PC-9 (cell line): ENCODE measurements around the gene SSBP2.

Source experiments
- EZH2 ChIP-seq: fragments of 200-600 bp; sonication (generic); IDR thresholded peaks from 2 replicates; pipeline ENCODE4 v1.8.0; 2017; ENCODE audit warnings: antibody characterized with exemption, low read depth
- TF ChIP-seq, protein P1 (sequence below): fragments of 200-600 bp; sonication (generic); conservative IDR thresholded peaks from 2 replicates; pipeline ENCODE4 v1.6.1; 2017; ENCODE audit warnings: mixed run types, antibody characterized with exemption, mild to moderate bottlenecking, moderate library complexity

DNA sequence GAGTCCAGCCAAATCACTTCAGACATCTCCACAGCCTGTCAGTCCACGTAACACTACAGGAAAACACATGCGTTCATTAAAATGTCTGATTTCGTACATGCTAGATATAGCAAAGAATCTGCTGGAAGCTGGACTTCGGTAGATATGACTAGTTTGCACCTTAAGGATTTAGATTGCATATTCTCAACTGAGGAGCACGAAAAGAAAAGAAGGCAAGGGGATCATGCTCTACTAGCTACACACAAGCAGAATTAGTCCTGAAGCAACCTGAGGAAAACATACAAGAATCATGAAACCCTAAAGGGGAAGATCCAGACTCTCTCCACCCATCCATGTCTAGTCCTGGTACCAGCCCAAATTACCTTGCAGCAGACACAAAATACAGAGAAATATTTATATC, 36.1 kb upstream of the SSBP2 start:
- TF ChIP-seq, protein P1, sequence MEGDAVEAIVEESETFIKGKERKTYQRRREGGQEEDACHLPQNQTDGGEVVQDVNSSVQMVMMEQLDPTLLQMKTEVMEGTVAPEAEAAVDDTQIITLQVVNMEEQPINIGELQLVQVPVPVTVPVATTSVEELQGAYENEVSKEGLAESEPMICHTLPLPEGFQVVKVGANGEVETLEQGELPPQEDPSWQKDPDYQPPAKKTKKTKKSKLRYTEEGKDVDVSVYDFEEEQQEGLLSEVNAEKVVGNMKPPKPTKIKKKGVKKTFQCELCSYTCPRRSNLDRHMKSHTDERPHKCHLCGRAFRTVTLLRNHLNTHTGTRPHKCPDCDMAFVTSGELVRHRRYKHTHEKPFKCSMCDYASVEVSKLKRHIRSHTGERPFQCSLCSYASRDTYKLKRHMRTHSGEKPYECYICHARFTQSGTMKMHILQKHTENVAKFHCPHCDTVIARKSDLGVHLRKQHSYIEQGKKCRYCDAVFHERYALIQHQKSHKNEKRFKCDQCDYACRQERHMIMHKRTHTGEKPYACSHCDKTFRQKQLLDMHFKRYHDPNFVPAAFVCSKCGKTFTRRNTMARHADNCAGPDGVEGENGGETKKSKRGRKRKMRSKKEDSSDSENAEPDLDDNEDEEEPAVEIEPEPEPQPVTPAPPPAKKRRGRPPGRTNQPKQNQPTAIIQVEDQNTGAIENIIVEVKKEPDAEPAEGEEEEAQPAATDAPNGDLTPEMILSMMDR, result no peak
- TF ChIP-seq EZH2, result no peak
